IPS-NIHi11 (cell line): Measurements from ENCODE around the gene RHNO1.
"Not testable (repeated sequence)": the region's sequence is repeated elsewhere in the genome, so short reads cannot be mapped to it uniquely, and the experiment has no call there.

ENCODE experiments used
- DNase-seq: peaks from one replicate; pipeline ENCODE4 v3.0.0; 2012; ENCODE audit warnings: mixed read lengths, low spot score

Gene RHNO1

GRCh38 chr12:2858944-2859421, 18.0 kb upstream of the RHNO1 start:
- no peak for DNase-seq

DNA sequence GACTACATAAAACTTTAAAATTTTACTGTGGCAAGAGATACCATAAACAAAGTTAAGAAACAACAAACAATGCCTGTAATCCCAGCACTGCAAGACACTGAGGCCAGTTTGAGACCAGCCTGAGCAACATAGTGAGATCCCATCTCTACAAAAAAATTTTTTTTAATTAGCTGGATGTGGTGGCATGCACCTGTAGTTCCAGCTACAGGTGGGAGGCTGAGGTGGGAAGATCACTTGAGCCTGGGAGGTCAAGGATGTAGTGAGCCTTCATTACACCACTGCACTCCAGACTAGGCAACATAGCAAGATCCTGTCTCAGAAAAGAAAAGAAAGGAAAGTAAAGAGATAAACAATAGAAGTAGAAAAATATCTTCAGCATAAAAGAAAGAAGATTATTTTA, 16.9 kb upstream of the RHNO1 start:
- no peak for DNase-seq

- DNase-seq: no peak
Observed at GRCh38 chr12:2862876-2863275, 14.1 kb upstream of the RHNO1 start.

DNA sequence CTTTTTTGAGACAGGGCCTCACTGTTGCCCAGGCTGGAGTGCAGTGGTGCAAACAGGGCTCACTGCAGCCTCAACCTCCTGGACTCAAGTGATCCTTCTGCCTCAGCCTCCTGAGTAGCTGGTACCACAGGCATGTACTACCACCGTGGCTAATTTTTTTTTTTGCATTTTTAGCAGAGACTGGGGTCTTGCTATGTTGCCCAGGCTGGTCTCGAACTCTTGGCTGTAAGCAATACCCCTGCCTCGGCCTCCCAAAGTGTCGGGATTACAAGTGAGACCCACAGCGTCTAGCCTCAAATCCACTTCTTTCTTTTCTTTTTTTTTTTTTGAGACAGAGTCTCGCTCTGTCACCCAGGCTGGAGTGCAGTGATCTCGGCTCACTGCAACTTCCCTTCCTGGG, 13.6 kb upstream of the RHNO1 start:
- DNase-seq: not testable (repeated sequence)

DNA sequence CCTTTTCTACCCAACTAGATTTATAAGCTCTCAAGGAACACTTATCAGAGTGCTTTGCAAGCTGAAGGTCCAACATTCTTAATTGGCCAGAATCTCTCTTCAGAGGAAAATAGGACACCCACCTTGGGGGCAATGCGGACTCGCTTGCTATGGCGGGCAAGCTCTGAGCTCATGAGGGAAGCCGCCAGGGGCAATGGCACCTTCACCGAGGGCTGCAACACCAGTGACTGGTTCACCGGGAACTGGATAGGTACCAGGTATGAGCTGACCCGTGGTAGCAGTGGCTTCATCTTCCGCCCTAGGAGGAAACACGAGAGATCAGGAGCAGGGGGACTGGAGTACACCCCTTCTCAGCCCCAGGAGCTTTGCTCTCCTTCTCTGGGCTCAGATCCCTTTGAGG, 12.8 kb upstream of the RHNO1 start:
- no peak for DNase-seq

DNA sequence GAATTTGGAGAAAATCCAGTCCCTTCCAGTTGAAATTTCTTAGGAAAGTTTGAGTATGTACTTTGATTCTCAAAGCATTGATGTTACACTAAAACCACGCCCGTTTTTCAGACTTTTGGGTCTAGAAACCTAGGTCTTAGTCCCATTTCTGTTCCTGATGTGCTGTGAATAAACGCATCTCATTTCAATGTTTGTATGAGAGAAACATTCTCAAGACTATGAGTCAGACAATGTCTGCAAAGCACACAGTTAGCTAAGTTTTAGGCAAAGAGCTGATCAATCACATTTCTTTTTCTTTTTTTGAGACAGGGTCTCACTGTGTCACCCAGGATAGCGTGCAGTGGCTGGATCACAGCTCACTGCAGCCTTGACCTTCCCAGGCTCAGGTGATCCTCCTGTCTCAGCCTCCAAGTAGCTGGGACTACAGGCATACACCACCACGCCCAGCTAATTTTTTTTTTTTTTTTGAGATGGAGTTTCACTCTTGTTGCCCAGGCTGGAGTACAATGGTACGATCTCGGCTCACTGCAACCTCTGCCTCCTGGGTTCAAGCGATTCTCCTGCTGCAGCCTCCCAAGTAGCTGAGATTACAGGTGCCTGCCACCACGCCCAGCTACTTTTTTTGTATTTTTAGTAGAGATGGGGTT, 7.9 kb upstream of the RHNO1 start:
- not testable (repeated sequence) for DNase-seq

GRCh38 chr12:2876431-2877046, 484 bp upstream of the RHNO1 start:
- DNase-seq: peak; percentile 64

DNA sequence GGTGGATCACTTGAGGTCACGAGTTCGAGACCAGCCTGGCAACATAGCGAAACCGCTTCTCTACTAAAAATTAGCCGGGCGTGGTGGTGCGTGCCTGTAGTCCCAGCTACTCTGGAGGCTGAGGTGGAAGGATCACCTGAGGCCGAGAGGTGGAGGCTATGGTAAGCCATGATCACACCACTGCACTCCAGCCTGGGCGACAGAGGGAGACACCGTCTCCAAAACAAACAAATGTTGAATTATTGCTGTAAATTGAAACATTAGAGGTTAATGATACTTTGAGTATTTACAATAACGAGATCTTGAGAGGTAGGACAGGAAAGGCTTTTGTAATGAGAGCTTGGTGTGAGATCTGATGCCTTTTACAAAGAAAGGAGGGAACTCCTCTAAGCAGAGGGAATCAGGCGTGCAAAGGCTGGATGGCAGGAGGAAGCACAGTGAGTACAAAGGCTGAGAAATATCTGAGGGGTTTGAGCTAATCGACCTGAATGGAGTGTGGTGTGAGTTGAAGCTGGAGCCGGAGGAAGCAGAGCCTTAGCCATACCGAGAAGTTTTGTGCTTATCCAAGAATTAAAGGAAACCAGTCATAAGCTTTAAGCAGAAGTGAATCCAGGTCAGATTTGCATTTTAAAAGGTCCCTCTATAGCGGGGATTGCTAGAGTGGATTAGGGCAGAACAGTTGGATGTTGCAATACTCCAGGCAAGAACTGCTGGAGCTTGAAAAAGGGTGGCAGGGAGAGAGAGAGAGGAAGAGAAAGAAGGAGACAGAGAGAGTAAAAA, 1.1 kb downstream of the RHNO1 start:
- DNase-seq: no peak

DNA sequence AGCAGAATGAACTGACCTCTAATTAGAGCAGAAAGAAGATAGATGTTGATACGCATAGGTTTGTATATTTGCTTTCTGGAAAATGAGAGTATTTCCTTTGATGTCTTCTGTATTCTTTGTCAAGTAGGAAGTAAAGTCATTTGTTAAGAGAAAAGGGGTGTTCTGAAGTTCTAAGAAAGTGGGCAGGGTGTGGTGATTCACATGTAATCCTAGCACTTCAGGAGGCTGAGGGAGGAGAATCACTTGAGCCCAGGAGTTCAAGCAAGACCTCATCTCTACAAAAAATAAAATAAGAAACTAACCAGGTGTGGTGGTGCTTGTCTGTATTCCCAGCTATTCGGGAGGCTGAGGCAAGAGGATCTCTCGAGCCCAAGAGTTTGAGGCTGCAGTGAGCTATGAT, 2.8 kb downstream of the RHNO1 start:
- no peak for DNase-seq

DNA sequence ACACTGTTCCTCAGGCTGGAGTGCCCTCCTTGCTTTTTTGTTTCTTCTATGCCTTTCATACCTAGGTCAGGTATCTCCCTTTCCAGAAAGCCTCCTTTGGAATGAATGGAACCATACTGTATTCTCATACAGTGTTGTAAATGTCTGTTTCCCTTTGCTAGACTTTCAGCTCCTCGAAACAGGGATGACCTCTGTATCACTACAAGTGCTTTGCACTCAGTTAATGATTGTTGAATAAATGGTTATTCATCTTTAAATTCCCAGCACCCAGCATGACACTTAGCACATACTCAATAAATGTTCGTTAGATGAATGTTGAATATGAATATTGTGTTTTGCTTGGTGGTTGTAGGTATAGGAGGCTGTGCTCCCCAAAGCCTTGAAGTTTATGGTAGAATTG, 7.8 kb downstream of the RHNO1 start:
- DNase-seq: no peak

DNA sequence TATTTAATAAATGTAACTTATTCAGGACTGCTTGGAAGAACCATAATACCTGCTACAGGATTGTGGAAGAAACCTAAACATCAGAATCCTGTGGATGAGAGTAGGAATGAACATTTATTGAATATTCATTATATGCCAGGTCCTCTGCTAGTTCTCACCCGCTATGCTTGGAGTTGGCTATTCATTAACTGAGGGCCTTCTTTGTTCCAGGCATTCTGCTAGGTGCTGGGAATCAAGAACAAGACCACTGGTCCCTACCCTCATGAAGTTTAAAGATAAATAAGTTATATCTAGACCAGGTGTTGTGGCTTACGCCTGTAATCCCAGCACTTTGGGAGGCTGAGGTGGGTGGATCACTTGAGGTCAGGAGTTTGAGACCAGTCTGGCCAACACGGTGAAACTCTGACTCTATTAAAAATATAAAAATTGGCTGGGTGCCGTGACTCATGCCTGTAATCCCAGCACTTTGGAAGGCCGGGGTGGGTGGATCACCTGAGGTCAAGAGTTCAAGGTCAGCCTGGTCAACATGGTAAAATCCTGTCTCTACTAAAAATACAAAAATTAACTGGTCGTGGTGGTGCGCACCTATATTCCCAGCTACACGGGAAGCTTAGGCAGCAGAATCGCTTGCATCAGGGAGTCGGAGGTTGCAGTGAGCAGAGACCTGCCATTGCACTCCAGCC, 9.9 kb downstream of the RHNO1 start:
- DNase-seq: no peak

GRCh38 chr12:2890001-2890387, 13.0 kb downstream of the RHNO1 start:
- no peak for DNase-seq

DNA sequence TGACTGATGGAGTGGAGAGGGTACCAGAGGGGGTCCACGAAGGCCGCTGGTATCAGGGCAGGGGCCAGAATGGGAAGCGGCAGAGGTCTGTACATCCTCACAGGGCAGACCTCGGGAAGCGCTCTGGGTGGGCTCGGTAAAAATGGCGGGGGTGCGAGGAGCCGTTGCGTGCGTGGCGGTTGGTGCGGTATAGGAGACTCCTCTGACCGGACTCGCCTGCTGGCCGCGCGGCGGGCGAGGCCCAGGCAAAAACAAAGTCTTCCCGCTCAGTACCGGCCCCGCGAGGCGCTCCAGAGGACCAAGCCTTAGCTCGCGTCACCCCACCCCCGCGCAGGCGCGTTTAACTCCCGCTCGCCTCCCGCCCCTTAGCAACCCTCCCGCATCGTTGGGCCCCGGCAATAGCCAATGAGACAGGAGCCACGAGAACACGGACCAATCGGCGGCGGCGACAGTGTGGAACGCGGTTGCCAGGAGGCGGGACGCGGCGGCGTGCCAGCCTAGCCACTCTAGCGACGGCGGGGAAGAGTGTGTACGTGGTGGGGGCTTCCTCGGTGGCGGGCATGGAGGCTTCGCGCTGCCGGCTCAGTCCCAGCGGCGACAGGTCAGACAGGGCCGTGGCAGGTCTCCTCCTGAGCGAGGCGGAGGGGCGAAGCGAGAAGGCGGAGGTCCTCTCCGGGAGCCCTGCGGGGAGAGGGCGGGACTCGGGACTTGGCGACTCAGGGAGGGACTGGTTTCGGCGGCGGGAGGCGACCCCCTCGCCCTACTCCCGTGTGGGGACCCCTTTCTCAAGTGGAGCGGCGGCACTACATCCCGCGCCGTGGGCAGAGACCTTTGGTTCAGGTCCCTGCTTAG, 13.6 kb downstream of the RHNO1 start, which contains the start of gene TULP3:
Gene TULP3 (plus strand): TSS at position 504 of the 852 bp plus-strand sequence. CDS start 57 bp downstream, at position 561.
- DNase-seq: peak; percentile 96

GRCh38 chr12:2891240-2892053, 14.4 kb downstream of the RHNO1 start:
- peak; percentile 60 for DNase-seq

GRCh38 chr12:2892246-2892645, 15.2 kb downstream of the RHNO1 start:
- DNase-seq: no peak

DNA sequence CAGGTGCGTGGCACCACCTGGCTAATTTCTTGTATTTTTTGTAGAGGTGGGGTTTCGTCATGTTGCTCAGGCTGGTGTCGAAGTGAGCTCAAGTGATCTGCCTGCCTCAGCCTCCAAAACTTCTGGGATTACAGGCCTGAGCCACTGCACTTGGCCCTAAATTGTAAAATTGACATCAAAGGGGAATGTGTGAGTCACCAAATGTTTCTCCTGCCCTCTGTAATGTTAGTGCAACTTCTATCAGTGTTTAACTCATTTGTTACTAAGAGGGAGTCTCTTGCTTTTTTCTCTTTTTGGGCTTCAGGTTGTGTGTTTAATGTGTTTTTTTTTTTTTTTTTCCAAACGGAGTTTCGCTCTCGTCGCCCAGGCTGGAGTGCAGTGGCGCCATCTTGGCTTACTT, 16.0 kb downstream of the RHNO1 start:
- no peak for DNase-seq

DNA sequence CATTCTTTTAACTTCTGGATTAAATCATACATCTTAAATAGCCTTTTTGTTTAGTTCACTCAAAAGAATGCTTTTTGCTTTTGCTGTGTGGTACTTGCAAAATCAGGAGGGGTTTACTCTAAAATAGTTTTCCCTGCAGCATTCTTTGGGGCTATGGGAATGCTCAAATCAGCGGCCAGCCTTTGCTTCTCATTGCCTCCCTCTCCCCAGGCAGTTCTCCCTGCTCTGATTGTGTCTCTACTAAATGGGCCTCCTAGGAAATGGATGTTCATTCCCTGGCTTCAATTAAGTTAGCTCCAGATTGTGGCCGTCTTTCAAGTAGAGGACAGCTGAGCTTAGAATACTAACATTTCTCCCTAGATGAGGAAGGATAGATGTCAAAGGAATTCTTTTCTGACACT, 18.0 kb downstream of the RHNO1 start:
- no peak for DNase-seq

DNA sequence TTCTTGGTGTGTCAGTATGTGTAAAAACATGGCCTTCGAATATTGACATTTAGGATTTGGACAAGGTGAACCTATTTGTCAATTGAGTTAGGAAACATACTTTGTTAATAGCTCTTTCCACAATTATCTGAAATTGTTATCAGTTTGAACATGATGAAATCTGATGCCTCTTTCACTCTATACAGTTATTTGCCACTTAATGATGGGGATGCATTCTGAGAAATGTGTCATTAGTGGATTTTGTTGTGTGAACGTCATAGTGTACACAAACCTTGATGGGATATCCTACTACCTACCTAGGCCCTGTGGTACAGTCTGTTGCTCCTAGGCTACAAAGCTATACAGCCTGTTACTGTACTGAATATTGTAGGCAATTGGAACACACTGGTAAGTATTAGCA, 18.5 kb downstream of the RHNO1 start:
- no peak for DNase-seq

- no peak for DNase-seq
Observed at GRCh38 chr12:2897418-2897817, 20.4 kb downstream of the RHNO1 start.

DNA sequence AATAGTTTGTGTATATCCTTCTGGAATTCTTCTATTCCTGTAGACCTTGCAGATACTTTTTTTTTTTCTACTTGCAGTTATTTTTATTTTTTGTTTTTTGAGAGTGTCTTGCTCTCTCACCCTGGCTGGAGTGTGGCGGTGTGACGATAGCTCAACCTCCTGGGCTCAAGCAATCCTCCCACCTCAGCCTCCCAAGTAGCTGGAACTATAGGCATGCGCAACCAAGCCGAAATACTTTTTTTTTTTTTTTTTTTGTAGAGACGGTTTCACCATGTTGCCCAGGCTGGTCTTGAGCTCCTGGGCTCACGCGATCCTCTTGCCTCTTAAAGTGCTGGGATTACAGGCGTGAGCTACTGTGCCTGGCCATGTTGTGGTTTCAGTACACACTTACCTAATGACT, 23.6 kb downstream of the RHNO1 start:
- no peak for DNase-seq
